ENCODE measurements around the gene ZNF566. TPM values are rescaled to one million over a fixed set of nuclear protein-coding genes. Genes with fewer than 3 reads are reported as not detected.

ZNF566 gene
- total RNA-seq, 6 donors from 2014 or later: 5.5 to 17.6 (median 8.1) TPM

DNA sequence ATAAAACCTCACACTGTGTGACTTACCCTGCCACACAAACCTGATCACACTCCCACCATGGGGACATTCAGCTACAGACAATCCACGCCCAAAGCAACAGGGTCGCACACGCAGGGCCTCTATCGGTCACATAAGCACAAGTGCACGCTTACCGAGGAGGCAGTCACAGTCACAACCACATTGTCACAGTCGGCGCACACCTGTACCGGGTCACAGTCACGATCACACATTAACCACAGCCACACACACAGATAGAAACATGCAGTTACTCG is 579 bp downstream of the ZNF566 start:
- peak; percentile 8 to 25 for ATAC-seq (ENCODE audit: low FRiP score in 2 of 2)
- peaks cover 0 to 7% (median 0%) of the 10 kb centered on the region in 4 donors for H3K36me3 ChIP-seq
- peaks cover 0 to 6% (median 4%) of the 10 kb centered on the region in 4 donors for H3K9me3 ChIP-seq
- peaks cover 7 to 15% (median 11%) of the 10 kb centered on the region in 4 donors for H3K4me1 ChIP-seq
- H3K4me3 ChIP-seq: peak overlapping the region; percentile 68 to 83 (median 76)
- no peaks in the 10 kb centered on the region for H3K27me3 ChIP-seq
- 0 to 1% methylated on average over 5 to 11 of the region's 11 CpGs for WGBS, 2 donors
- TF ChIP-seq EP300 (IDR thresholded peaks at IDR 0.05): no peak
- no peak for TF ChIP-seq POLR2AphosphoS5 (IDR thresholded peaks at IDR 0.05)
- TF ChIP-seq, protein P1, sequence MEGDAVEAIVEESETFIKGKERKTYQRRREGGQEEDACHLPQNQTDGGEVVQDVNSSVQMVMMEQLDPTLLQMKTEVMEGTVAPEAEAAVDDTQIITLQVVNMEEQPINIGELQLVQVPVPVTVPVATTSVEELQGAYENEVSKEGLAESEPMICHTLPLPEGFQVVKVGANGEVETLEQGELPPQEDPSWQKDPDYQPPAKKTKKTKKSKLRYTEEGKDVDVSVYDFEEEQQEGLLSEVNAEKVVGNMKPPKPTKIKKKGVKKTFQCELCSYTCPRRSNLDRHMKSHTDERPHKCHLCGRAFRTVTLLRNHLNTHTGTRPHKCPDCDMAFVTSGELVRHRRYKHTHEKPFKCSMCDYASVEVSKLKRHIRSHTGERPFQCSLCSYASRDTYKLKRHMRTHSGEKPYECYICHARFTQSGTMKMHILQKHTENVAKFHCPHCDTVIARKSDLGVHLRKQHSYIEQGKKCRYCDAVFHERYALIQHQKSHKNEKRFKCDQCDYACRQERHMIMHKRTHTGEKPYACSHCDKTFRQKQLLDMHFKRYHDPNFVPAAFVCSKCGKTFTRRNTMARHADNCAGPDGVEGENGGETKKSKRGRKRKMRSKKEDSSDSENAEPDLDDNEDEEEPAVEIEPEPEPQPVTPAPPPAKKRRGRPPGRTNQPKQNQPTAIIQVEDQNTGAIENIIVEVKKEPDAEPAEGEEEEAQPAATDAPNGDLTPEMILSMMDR (IDR thresholded peaks at IDR 0.05): no peak
- TF ChIP-seq POLR2A (IDR thresholded peaks at IDR 0.05): no peak
- peak overlapping the region; percentile 89 to 96 (median 96) for H3K27ac ChIP-seq
- DNase-seq: peak in 1 of 2 donors; percentile 26

- DNase-seq (no peak), ATAC-seq (ENCODE audit: low FRiP score in 2 of 2) (no peak)
- H3K27ac ChIP-seq: peak overlapping the region; percentile 89 to 96 (median 96)
- peak overlapping the region in 3 of 4 donors; percentile 68 to 83 (median 77) for H3K4me3 ChIP-seq
- WGBS, 2 donors: 50 to 52% methylated on average over 9 of the region's 9 CpGs
- TF ChIP-seq EP300 (IDR thresholded peaks at IDR 0.05) (no peak), POLR2A (IDR thresholded peaks at IDR 0.05) (no peak), POLR2AphosphoS5 (IDR thresholded peaks at IDR 0.05) (no peak)
- TF ChIP-seq, protein P1 (IDR thresholded peaks at IDR 0.05): no peak
- H3K9me3 ChIP-seq: peaks cover 0 to 9% (median 6%) of the 10 kb centered on the region in 4 donors
- peaks cover 0 to 7% (median 0%) of the 10 kb centered on the region in 4 donors for H3K36me3 ChIP-seq
- no peaks in the 10 kb centered on the region for H3K27me3 ChIP-seq
- H3K4me1 ChIP-seq: peaks cover 7 to 15% (median 11%) of the 10 kb centered on the region in 4 donors
These were observed 1.1 kb downstream of the ZNF566 start for GRCh38 chr19:36488118-36488845.

DNA sequence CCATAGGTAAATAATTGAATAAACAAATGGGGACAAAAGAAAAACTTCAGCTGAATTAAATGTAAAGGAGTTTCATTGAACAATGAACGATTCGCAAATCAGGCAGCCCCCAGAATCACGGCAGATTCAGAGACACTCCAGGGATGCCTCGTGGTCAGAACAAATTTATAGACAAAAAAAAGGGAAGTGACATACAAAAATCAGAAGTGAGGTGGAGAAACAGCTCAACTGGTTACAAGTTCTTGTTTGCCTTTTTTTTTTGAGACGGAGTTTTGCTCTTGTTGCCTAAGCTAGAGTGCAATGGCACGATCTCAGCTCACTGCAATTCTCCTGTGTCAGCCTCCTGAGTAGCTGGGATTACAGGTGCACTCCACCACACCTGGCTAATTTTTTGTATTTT is 5.7 kb downstream of the ZNF566 start:
- ATAC-seq (ENCODE audit: low FRiP score in 2 of 2) (no peak), DNase-seq (no peak)
- H3K27me3 ChIP-seq: no peaks in the 10 kb centered on the region
- H3K4me3 ChIP-seq: no peak overlapping the region
- TF ChIP-seq, protein P1 (IDR thresholded peaks at IDR 0.05): no peak
- no peak for TF ChIP-seq POLR2AphosphoS5 (IDR thresholded peaks at IDR 0.05)
- no peak for TF ChIP-seq EP300 (IDR thresholded peaks at IDR 0.05)
- no peak for TF ChIP-seq POLR2A (IDR thresholded peaks at IDR 0.05)
- H3K9me3 ChIP-seq: peaks cover 0 to 41% (median 20%) of the 10 kb centered on the region in 4 donors
- H3K36me3 ChIP-seq: peaks cover 0 to 7% (median 0%) of the 10 kb centered on the region in 4 donors
- WGBS, 2 donors: 89% methylated on average over 6 of the region's 6 CpGs
- no peak overlapping the region for H3K27ac ChIP-seq
- H3K4me1 ChIP-seq: peaks cover 0 to 13% (median 9%) of the 10 kb centered on the region in 4 donors

GRCh38 chr19:36482876-36483275 is 6.5 kb downstream of the ZNF566 start:
- 88 to 94% methylated on average over 2 of the region's 2 CpGs for WGBS, 2 donors
- H3K9me3 ChIP-seq: peaks cover 0 to 46% (median 24%) of the 10 kb centered on the region in 4 donors
- peaks cover 0 to 5% (median 2%) of the 10 kb centered on the region in 4 donors for H3K4me1 ChIP-seq
- H3K4me3 ChIP-seq: no peak overlapping the region
- H3K27me3 ChIP-seq: no peaks in the 10 kb centered on the region
- H3K36me3 ChIP-seq: peaks cover 0 to 7% (median 0%) of the 10 kb centered on the region in 4 donors
- TF ChIP-seq EP300 (IDR thresholded peaks at IDR 0.05): no peak
- TF ChIP-seq POLR2A (IDR thresholded peaks at IDR 0.05): no peak
- no peak for TF ChIP-seq POLR2AphosphoS5 (IDR thresholded peaks at IDR 0.05)
- TF ChIP-seq, protein P1 (IDR thresholded peaks at IDR 0.05): no peak
- no peak overlapping the region for H3K27ac ChIP-seq
- no peak for DNase-seq
- ATAC-seq (ENCODE audit: low FRiP score in 2 of 2): no peak

All from upper lobe of left lung (tissue), 6 donors.